IPS-18c (cell line): ENCODE results near the gene MORN4.

Experiments used
- H3K4me3 ChIP-seq: 2 replicates; pipeline ENCODE4 v1.7.0; 2013; ENCODE audit warnings: low read depth, mild to moderate bottlenecking, low read length, moderate library complexity; ENCODE audit not compliant: insufficient read depth
- H3K9me3 ChIP-seq: one replicate; pipeline ENCODE4 v1.6.1; 2013; ENCODE audit warnings: mild to moderate bottlenecking, low read length, moderate library complexity; ENCODE audit not compliant: control insufficient read depth, insufficient read depth

MORN4 gene

GRCh38 chr10:97570146-97570788 is 63.0 kb downstream of the MORN4 start:
- no peak overlapping the region for H3K4me3 ChIP-seq

GRCh38 chr10:97567891-97568290 is 65.4 kb downstream of the MORN4 start:
- H3K4me3 ChIP-seq, result no peak overlapping the region
- peaks cover 2% of the 10 kb centered on the region for H3K9me3 ChIP-seq

More at GRCh38 chr10:97570146-97570788, 63.0 kb downstream of the MORN4 start:
- H3K9me3 ChIP-seq, result peaks cover 2% of the 10 kb centered on the region

- H3K4me3 ChIP-seq, result no peak overlapping the region
- peaks cover 2% of the 10 kb centered on the region for H3K9me3 ChIP-seq
These were observed 66.8 kb downstream of the MORN4 start for GRCh38 chr10:97566336-97566996.

GRCh38 chr10:97564776-97565175 is 68.5 kb downstream of the MORN4 start:
- no peaks in the 10 kb centered on the region for H3K9me3 ChIP-seq
- no peak overlapping the region for H3K4me3 ChIP-seq
